GM18507 (cell line): Measurements from ENCODE around the gene TJP2.

Experiments
- DNase-seq: peaks from one replicate; pipeline ENCODE4 v3.0.0; 2011; ENCODE audit warnings: low read depth; ENCODE audit not compliant: insufficient read length; ENCODE audit errors: extremely low spot score
- FAIRE-seq: peaks from 2 replicates; lab custom pipeline; 2011; peaks lifted over from hg19 to GRCh38; lab: Jason Lieb, UNC

The TJP2 gene

GRCh38 chr9:69173891-69174615 is at the start of gene TJP2:
TSS of gene TJP2 (plus strand) at chr9:69174277. CDS start at chr9:69174373, 96 bp downstream.
- DNase-seq, result peak; percentile 49
- peak; percentile 61 for FAIRE-seq

DNA sequence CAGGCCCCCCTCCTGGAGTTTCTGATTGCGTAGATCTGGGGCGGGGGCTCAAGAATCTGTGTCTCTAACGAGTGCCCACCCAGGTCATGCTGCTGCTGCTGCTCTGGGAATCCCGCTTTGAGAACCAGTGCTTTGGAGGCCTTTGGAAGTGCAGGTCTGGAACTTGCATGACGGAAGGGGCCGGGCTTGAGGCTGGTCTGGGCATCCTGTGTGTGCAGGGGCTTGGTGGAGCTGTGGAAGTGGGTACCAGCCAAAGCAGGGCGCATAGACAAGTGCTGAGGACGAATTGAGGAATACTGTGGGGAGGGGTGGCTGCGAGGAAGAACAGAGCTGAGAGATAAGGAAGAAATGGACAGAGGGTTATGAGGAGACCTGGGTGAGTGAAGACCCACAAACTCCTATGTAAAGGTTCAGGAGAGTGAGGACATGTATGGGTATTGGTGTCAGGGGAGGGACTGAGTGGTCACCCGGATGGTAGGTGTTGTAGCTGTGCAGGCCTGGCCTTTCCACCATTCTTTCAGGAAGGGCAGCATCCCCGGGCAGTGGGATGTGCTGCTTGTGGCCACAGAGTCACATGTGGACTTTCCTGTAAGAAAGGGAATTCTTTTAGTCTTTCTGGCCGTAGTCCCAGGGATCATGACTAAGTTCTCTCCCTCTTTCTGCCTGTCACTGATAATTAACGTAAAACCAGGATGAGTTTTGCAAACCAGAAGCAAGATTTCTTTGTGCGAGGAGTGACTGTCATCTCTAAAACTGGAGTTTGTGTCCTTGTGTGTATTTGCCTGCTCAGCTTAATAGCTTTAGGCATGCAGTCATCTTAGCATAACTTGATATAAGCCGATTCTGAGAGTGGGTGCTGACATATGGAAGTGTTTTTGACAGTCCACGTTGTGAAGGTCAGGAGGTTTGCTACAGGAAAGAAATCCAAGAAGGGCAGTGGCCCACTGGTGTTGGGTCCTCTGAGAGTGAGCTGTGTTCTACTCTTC is 43.3 kb upstream of the TJP2 start:
- no peak for DNase-seq
- FAIRE-seq, result no peak

DNA sequence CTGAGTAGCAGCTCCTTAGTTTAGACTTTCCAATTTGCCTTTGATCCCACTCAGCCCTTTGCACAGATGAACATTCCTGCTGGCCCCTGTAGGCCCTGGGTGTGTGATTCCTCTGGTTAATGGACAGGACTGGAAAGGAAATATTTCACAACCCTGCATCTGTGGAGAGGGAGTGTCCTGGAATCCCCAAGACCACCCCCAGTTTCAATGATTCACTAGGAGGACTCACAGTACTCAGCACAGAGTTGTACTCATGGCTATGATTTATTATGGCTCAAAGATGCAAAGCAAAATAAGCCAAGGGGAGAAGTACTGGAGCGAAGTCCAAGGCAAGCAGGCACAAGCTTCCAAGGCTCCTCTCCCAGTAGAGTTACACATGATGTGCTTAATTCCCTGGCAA is 42.4 kb upstream of the TJP2 start:
- FAIRE-seq, result no peak
- no peak for DNase-seq

- FAIRE-seq (no peak), DNase-seq (no peak)
Observed at GRCh38 chr9:69132361-69132760, 41.7 kb upstream of the TJP2 start.

GRCh38 chr9:69134412-69134811 is 39.7 kb upstream of the TJP2 start:
- no peak for FAIRE-seq
- no peak for DNase-seq

DNA sequence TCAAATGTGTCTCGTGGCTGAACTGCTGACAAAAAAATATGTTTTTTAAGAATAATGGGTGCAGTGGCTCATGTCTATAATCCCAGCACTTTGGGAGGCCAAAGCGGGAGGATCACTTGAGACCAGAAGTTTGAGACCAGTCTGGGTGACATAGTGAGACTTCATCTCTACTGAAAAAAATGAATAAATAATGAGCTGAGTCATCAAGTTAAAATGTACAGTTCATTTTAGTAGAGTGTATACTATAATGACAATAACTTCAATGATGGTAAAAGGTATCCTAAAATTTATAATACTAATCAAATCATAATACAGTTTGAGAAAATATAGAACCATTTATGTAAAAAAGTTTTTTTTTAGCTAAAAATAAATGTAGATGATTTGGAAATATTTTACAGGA is 37.9 kb upstream of the TJP2 start:
- FAIRE-seq, result no peak

DNA sequence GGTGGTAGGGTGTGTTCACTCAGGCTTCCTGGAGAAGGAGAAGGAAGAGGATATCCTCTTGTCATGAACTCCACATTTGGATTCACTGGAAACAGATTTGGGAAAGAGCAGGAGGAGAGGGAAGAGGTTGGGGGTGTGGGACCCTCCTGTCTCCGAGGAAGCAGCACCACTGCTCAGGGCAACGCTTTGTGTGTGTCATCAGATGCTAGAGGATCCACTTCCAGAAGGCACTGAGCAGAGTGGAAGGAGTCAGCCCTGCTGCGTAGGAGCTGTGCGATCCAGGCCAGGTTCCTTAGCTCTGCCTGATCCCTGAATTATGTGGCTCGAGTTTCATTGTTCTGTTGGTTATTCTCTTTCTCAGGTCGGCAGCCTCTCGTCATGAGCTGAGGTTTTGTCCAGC is 37.3 kb upstream of the TJP2 start:
- FAIRE-seq, result no peak
- DNase-seq, result no peak

More for the DNA sequence above, 37.9 kb upstream of the TJP2 start:
- DNase-seq, result no peak

- FAIRE-seq, result no peak
- no peak for DNase-seq
Observed at GRCh38 chr9:69137311-69137710, 36.8 kb upstream of the TJP2 start.

DNA sequence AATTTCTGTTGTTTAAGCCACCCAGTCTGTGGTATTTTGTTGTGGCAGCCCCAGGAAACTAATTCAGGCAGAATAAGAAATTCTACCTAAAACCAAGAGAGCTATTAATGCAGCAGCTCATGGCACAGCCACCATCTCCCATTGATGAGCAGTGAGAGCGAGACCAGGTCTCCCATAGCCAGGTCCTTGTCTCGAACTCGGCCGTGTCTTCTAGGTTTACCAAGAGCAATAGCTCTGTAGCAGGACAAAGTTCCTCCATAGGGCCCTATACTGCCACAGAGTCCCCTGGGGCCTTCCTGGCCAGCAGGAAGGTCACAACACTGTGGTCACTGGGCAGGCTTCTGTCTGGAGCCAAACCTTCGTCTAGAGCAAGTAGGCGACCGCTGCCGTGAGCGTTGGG is 34.5 kb upstream of the TJP2 start:
- FAIRE-seq (no peak), DNase-seq (no peak)

GRCh38 chr9:69140123-69140735 is 33.8 kb upstream of the TJP2 start:
- DNase-seq (no peak), FAIRE-seq (no peak)

GRCh38 chr9:69141851-69142250 is 32.2 kb upstream of the TJP2 start:
- DNase-seq, result no peak
- no peak for FAIRE-seq

DNA sequence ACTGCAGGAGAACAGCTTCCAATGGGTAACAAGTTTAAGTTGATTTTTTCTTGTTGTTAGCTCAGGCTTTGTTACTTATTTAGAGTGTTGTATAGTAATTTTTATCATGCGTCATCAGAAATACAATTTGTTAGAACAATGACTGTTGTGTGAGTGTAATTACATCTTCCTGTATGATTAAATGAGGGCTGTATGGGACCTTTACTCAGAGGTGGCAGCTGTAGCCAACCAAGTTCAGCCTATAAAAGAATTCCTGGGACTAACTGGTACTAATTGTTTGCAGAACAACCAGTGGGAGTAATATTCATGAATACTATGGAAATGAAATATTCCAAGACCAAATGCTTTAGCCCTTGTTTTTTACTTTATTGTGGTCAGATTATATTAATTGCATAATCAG is 30.8 kb upstream of the TJP2 start:
- DNase-seq, result no peak
- no peak for FAIRE-seq

- DNase-seq, result no peak
- FAIRE-seq, result no peak
Observed at GRCh38 chr9:69145144-69145715, 28.8 kb upstream of the TJP2 start.

GRCh38 chr9:69147041-69147834 is 26.8 kb upstream of the TJP2 start:
- FAIRE-seq (no peak), DNase-seq (no peak)

- FAIRE-seq (no peak), DNase-seq (no peak)
Observed at GRCh38 chr9:69149321-69149807, 24.7 kb upstream of the TJP2 start.

GRCh38 chr9:69151506-69151905 is 22.6 kb upstream of the TJP2 start:
- DNase-seq, result no peak
- FAIRE-seq, result no peak

- DNase-seq, result no peak
- no peak for FAIRE-seq
Observed at GRCh38 chr9:69153707-69154521, 20.2 kb upstream of the TJP2 start.

DNA sequence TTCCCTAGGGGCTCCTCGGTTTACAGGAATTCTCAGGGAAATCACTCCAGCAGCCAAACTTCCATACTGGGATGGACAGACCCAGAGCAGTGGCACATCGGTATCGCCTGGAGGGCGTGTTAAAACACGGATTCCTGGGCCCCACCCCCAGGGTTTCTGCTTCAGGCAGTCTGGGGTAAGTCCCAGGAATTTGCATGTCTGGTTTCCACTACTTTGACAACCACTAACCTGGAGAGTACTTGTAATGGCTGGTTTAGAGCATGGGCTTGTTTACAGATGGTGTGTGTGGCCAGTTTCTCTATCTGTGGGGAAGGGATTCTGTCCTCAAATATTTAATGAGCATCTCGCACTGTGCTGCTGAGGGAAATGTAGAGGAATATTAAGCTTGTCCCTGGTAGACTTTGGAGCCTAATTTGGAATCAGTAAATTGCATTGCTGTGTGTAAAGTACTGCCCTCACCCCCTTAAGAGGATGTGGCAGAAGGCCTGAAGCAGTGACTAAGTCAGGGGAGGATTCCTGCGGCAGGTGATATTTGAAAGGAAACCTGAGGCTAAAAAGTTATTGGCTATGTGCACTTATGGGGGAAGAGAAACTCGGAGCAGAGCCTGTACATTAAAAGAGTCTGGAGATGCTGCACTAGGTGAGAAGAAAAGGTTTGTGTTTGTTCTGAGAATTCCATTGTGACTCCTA is 18.6 kb upstream of the TJP2 start:
- DNase-seq (no peak), FAIRE-seq (peak; percentile 70)
